Upper lobe of left lung (tissue), 6 donors: ENCODE results near the gene GRID1. TPM values are rescaled to one million over a fixed set of nuclear protein-coding genes. Genes with fewer than 3 reads are reported as not detected.
A peak's percentile ranks its signal among the peaks of the same experiment; 100 is the strongest.

Source experiments
- ATAC-seq, 2 donors: fragments of 200-7000 bp; cut with Tn5 transposase; one replicate each; pipeline ENCODE4 v1.9.1; 2022; ENCODE audit warnings: mild to moderate bottlenecking in 2 of 2, moderate library complexity in 2 of 2; ENCODE audit not compliant: low FRiP score in 2 of 2
- DNase-seq, 2 donors: peaks; one replicate each; pipeline ENCODE4 v3.0.0-alpha.2; 2019 to 2020
- H3K27ac ChIP-seq, 4 donors: fragments of 200-600 bp; sonication (generic); one replicate each; pipeline ENCODE4 v1.5.1; 2016 to 2019
- H3K27me3 ChIP-seq, 4 donors: fragments of 200-600 bp; sonication (generic); one replicate each; pipeline ENCODE4 v1.5.1; 2017 to 2019
- H3K36me3 ChIP-seq, 4 donors: fragments of 200-600 bp; sonication (generic); one replicate each; pipeline ENCODE4 v1.5.1; 2016 to 2019
- H3K4me1 ChIP-seq, 4 donors: fragments of 200-600 bp; sonication (generic); one replicate each; pipeline ENCODE4 v1.5.1; 2018 to 2019
- H3K4me3 ChIP-seq, 4 donors: fragments of 200-600 bp; sonication (generic); one replicate each; pipeline ENCODE4 v1.5.1; 2017 to 2019; ENCODE audit warnings: mild to moderate bottlenecking in 2 of 4, moderate library complexity in 1 of 4
- H3K9me3 ChIP-seq, 4 donors: fragments of 200-600 bp; sonication (generic); one replicate each; pipeline ENCODE4 v1.5.1; 2018 to 2019
- EP300 ChIP-seq, 4 donors: sonication (generic); formaldehyde crosslinking; IDR thresholded peaks; one replicate each; pipeline ENCODE4 v1.5.1; 2017; ENCODE audit warnings: antibody characterized with exemption in 4 of 4, control low read depth in 2 of 4
- POLR2A ChIP-seq, 4 donors: fragments of 450-650 bp; IDR thresholded peaks; one replicate each; pipeline ENCODE4 v1.5.1; 2016 to 2017; ENCODE audit warnings: antibody characterized with exemption in 4 of 4, mild to moderate bottlenecking in 2 of 4
- POLR2AphosphoS5 ChIP-seq, 2 donors: sonication (generic); formaldehyde crosslinking; IDR thresholded peaks; one replicate each; pipeline ENCODE4 v1.5.1; 2017; ENCODE audit warnings: antibody characterized with exemption in 2 of 2
- WGBS, 2 donors: methylation state at CpG; one replicate each; pipeline ENCODE4 v1.1.5; 2017 to 2018; 5-methylcytosine and 5-hydroxymethylcytosine counted together
- total RNA-seq, 6 donors: library from RNA; depleted of rRNA in 4 of 6; stranded (reverse); fragments of >200 nt in 4 of 6; gene quantifications; one replicate each; pipeline versions ENCODE4 v1.1.0 to v1.2.1, GENCODE V29; 2016 to 2021
- TF ChIP-seq, protein P1 (sequence below), 6 experiments: fragments of 450-650 bp in 4 of 6; fragments of 200-600 bp in 2 of 6; sonication (generic) in 2 of 6; IDR thresholded peaks; one replicate each; pipeline ENCODE4 v1.5.1; 2016 to 2019; ENCODE audit warnings: antibody characterized with exemption in 6 of 6
- donor health status: DM: no; HTN: no; CAD: no; lungs with moderate emphysema.
- donor health status: DM: no; HTN: yes; CAD: no; lungs with severe emphysema.

Gene GRID1
- total RNA-seq, 6 donors from 2014 or later, result 1.5 to 5.2 (median 3.2) TPM

DNA sequence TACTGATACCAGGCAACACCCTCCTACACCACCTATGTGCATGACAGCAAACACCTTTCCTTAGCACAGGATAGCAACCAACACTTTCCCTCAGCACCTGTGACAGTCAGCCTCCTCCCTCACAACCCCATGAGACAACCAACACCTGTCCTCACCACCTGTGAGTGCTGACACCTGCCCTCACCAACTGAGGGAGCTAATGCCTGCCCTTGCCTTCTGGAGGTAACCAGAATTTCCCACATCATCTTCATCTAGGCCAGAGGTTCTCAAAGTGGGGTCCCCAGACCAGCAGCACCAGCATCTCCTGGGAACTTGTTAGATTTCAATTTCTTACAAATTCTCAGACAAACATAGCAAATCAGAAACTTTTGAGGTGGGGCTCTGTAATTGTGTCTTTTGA, 112.5 kb downstream of the GRID1 start:
- no peaks in the 10 kb centered on the region for H3K4me1 ChIP-seq
- H3K4me3 ChIP-seq, result no peak overlapping the region
- TF ChIP-seq, protein P1, sequence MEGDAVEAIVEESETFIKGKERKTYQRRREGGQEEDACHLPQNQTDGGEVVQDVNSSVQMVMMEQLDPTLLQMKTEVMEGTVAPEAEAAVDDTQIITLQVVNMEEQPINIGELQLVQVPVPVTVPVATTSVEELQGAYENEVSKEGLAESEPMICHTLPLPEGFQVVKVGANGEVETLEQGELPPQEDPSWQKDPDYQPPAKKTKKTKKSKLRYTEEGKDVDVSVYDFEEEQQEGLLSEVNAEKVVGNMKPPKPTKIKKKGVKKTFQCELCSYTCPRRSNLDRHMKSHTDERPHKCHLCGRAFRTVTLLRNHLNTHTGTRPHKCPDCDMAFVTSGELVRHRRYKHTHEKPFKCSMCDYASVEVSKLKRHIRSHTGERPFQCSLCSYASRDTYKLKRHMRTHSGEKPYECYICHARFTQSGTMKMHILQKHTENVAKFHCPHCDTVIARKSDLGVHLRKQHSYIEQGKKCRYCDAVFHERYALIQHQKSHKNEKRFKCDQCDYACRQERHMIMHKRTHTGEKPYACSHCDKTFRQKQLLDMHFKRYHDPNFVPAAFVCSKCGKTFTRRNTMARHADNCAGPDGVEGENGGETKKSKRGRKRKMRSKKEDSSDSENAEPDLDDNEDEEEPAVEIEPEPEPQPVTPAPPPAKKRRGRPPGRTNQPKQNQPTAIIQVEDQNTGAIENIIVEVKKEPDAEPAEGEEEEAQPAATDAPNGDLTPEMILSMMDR (IDR thresholded peaks at IDR 0.05), result no peak
- no peak for TF ChIP-seq POLR2AphosphoS5 (IDR thresholded peaks at IDR 0.05)
- no peak for TF ChIP-seq POLR2A (IDR thresholded peaks at IDR 0.05)
- TF ChIP-seq EP300 (IDR thresholded peaks at IDR 0.05), result no peak
- no peaks in the 10 kb centered on the region for H3K27me3 ChIP-seq
- no peak overlapping the region for H3K27ac ChIP-seq
- DNase-seq, result no peak
- no peaks in the 10 kb centered on the region for H3K36me3 ChIP-seq
- peaks cover 0 to 5% (median 0%) of the 10 kb centered on the region in 4 donors for H3K9me3 ChIP-seq
- ATAC-seq, result no peak

DNA sequence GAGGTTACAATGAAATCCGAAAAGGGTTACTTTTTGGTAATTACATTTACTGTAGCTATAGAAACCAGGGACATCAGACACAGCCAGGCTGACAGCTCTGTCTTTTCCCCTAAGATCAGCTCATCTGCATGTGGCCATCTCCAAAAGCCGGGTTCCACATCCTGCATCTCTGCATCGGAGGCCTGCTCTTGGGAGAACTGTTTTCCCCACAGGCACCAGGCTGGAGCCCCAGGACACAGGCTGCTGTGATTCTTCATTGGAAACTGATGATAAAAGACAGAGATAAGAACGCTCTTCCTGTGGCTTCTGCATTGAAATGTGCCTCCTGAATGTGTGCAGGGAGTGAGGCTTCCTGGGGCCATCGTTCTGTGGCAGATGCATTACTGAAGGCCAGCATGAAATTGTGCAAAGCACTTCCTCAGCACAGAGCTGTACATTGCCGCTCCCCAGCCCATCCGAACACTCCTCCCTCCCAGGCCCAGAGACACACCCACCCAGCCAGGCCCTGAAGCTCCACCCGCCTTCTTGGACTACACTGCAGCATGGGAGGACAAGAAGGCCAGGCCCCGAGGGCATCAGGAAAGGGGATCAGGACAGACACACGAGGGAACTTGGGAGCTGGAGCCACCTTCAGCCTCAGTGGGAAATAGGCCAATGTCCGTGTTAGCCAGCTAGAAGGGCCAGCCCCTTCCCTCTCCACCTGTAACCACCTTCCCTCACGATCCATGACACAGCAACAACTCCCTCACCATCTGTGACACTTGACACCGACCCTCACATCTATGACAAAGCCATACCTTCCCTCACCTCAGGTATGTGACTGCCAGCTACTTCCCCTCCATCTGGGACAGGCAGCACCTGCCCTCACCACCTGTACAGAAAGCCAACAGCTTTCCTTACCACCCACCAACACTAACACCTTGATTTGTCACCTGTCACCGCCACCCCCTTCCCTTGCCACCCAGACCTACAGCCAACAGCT, 113.2 kb downstream of the GRID1 start:
- no peaks in the 10 kb centered on the region for H3K27me3 ChIP-seq
- DNase-seq (peak in 1 of 2 donors; percentile 8), ATAC-seq (peak; percentile 16 to 17)

DNA sequence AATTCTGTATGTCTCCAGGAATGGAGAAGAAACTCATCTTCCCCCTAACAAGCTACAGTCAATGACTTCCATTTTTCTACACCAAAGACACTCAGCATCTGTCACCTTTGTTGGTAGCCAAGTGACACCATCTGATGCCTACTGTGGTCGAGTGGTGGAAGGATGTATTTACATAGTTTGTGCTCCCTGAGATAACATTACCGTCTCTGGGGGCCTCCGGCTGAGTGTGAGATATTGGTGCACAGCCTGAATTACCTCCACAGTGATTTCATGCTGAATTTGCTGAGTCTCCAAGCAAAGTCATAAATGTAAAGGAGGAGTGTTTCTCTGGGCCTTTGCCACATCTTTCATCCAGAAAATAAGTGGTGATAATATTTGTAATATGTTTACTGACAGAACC, 114.0 kb downstream of the GRID1 start:
- ATAC-seq (no peak), DNase-seq (no peak)
- Histone ChIP-seq H3K27me3 (no peaks in the 10 kb centered on the region), H3K4me1 (no peaks in the 10 kb centered on the region), H3K4me3 (no peak overlapping the region), H3K9me3 (peaks cover 0 to 5% (median 0%) of the 10 kb centered on the region in 4 donors), H3K36me3 (no peaks in the 10 kb centered on the region), H3K27ac (no peak overlapping the region)
- no peak for TF ChIP-seq POLR2AphosphoS5 (IDR thresholded peaks at IDR 0.05)
- no peak for TF ChIP-seq EP300 (IDR thresholded peaks at IDR 0.05)
- no peak for TF ChIP-seq POLR2A (IDR thresholded peaks at IDR 0.05)
- TF ChIP-seq, protein P1 (IDR thresholded peaks at IDR 0.05), result no peak
- WGBS, 2 donors, result 47 to 51% methylated on average over 3 of the region's 3 CpGs

More for the DNA sequence above, 113.2 kb downstream of the GRID1 start:
- WGBS, 2 donors, result 50 to 54% methylated on average over 13 to 14 of the region's 14 CpGs
- no peaks in the 10 kb centered on the region for H3K36me3 ChIP-seq
- no peak for TF ChIP-seq POLR2A (IDR thresholded peaks at IDR 0.05)
- no peak for TF ChIP-seq POLR2AphosphoS5 (IDR thresholded peaks at IDR 0.05)
- TF ChIP-seq, protein P1 (IDR thresholded peaks at IDR 0.05), result no peak
- no peak for TF ChIP-seq EP300 (IDR thresholded peaks at IDR 0.05)
- no peaks in the 10 kb centered on the region for H3K4me1 ChIP-seq
- no peak overlapping the region for H3K4me3 ChIP-seq
- H3K9me3 ChIP-seq, result peaks cover 0 to 5% (median 0%) of the 10 kb centered on the region in 4 donors
- no peak overlapping the region for H3K27ac ChIP-seq

DNA sequence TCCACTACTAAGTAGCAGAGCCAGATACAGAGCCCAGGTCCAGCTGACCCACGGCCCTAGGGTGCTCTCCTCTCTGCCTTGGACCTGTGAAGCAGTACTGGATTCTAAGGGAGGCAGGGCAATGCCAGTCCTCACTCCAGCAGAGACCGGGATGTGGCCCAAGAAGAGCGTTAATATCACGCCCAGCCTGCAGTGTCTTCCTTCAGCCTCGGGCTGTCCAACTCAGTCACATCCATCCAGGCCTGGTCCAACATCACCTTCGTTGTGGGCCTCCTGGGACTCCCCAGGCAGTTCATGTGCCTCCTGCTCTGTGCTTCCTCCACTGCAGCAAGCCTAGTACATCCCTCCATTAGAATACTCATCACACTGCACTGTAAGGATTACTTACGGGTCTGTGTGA, 114.5 kb downstream of the GRID1 start:
- TF ChIP-seq, protein P1 (IDR thresholded peaks at IDR 0.05), result no peak
- TF ChIP-seq POLR2A (IDR thresholded peaks at IDR 0.05) (no peak), POLR2AphosphoS5 (IDR thresholded peaks at IDR 0.05) (no peak), EP300 (IDR thresholded peaks at IDR 0.05) (no peak)

More for the DNA sequence above, 114.5 kb downstream of the GRID1 start:
- Histone ChIP-seq H3K27me3 (no peaks in the 10 kb centered on the region), H3K27ac (no peak overlapping the region), H3K36me3 (no peaks in the 10 kb centered on the region), H3K4me3 (no peak overlapping the region), H3K4me1 (no peaks in the 10 kb centered on the region), H3K9me3 (peaks cover 0 to 5% (median 0%) of the 10 kb centered on the region in 4 donors)
- WGBS, 2 donors, result 85 to 86% methylated on average over 6 to 7 of the region's 7 CpGs
- no peak for ATAC-seq
- peak in 1 of 2 donors; percentile 9 for DNase-seq
